Head of caudate nucleus (tissue), 42 donors: ENCODE results near the gene RIN2.

Experiments
- DNase-seq, 42 donors: peaks; one replicate each; pipeline versions ENCODE4 v3.0.0 to v3.0.0-alpha.2; 2020 to 2021; ENCODE audit warnings: mixed read lengths in 7 of 42
- intact Hi-C: fragments of 100-400 bp; cut with DNase I; formaldehyde crosslinking; loops from one replicate; pipeline ENCODE4 v1.15.0; 2022

RIN2 gene

DNA sequence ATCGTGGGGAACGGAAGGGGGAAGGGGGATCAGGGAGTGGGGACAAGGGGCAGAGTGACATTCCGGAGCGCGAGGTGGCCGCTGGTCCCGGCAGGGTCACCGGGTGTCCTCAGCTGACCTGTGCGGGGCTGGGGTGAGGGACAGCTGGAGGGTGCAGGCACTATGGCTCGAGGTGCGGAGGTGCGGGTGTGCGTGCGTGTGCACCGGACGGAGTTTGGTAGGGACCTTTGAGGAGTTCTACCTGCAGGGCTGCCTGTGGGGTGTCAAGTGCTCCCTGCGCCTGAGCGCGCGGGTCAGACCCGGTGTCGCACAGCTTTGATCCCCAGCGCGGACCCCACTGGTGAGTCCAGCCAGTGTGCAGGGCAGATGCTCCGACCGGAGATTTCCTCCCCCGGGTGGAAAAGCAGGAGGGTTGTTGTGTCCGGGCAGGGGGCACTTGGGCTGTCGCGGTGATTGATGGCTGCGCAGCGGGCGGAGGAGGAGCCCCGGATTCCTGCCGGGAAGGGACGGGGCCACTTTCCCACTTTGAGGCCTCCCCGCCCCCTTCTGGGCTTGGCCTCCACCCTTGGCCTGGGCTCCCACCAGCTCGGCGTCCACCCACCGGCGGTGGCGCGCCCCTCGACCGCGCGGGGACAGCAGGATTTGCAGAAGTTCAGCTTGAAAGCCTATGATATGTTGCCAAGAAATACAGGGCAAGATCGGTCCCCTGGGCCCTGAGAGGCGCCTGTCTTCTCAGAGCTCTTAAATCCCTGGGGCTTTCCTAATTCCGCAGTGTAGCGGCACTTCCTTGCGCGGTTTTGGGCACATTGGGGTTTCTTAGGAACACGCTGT lies 658 bp downstream of the RIN2 start:
- intact Hi-C loops = no loop called here
- DNase-seq = peak; percentile 9 to 84 (median 56)

- intact Hi-C loops = no loop called here
- peak in 1 of 42 donors; percentile 25 for DNase-seq
Observed at GRCh38 chr20:19760371-19760721, 2.3 kb downstream of the RIN2 start.

DNA sequence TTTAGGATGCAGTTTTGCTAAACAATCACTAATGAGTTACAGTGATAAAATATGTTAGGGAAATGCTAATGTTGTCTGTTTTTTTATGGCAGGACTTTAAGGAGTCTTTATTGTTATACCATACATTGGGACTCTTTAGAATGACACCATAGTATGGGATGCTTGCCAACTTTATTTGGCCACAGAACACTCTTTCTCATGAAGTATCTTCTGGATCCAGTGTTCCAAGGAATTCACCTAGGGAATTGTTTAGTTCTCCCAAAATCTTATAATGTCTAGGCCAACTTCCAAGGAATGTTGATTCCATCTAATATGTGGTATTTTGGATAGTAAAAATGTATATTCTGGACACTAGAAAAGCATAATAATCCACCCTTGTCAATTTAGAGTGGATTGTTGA lies 3.3 kb downstream of the RIN2 start:
- DNase-seq = no peak

GRCh38 chr20:19761841-19762240 lies 3.8 kb downstream of the RIN2 start:
- intact Hi-C loops = no loop called here
- DNase-seq = peak in 1 of 42 donors; percentile 7

More for the DNA sequence above, 3.3 kb downstream of the RIN2 start:
- intact Hi-C loops = no loop called here

DNA sequence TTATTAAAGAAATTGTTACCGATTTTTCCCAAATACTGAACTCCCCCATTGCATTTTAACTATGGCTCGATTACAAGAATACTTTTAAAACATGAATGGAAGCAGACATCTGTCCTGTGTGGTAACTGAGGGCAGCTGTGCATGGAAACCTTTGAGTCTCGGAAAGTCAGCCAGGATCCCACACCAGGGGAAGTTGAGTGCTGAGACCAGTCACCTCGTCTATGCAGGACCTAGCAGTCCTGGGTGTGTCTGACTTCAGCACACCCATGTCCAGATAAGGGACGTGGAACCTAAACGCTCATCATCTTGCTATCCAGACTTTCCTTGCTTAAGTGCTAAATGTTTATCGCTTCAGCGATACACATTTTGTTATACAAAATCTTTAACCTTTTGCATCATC lies 6.1 kb downstream of the RIN2 start:
- intact Hi-C loops = no loop called here
- DNase-seq = no peak

- intact Hi-C loops = no loop called here
- no peak for DNase-seq
Observed at GRCh38 chr20:19765266-19765665, 7.2 kb downstream of the RIN2 start.

GRCh38 chr20:19765913-19766312 lies 7.9 kb downstream of the RIN2 start:
- intact Hi-C loops = no loop called here

DNA sequence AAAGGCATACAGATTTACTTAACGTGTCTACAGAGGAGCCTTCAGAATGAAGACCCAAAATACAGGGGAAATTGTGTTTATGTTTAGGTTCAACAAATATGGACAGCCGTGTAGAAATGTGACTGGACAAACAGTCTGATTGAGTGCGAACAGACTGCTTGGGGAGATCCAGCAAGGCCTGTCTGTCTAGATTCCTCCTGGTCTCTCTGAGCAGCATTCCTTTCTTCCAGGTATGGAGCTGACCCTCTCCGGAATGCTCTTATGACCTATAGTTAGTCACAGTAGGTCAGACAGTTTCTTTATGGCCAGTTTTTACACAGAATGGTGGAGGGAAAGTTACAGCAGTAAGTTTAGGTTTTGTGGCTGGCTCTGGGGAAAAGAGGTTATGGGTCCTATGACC lies 9.0 kb downstream of the RIN2 start:
- intact Hi-C loops = no loop called here
- DNase-seq = no peak

More at GRCh38 chr20:19765913-19766312, 7.9 kb downstream of the RIN2 start:
- DNase-seq = no peak

DNA sequence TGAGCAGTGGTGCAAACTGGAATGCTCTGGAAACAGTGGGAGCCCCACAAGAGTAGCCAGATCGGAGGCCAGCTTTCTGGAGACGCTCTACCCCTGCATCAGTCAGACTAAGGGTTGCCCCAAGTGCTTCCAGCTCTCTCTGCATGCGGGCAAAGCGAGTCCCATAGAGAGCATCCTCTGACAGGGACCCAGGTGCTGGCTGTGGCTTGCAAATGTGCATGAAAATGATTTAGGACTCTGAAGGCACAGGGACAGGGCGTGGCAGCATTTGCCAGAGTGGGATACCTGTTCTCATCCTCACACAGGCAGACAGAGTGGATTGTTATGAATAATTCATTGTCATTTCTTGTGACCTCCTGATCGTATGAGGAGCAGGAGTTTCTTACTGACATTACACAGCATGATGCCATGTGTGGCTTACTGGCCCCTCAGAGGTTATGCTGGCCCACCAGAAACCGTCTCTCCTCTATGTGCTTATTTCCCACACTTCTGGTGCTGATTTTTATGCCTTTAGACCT lies 10.3 kb downstream of the RIN2 start:
- DNase-seq = peak in 1 of 42 donors; percentile 31
- intact Hi-C loops = no loop called here

DNA sequence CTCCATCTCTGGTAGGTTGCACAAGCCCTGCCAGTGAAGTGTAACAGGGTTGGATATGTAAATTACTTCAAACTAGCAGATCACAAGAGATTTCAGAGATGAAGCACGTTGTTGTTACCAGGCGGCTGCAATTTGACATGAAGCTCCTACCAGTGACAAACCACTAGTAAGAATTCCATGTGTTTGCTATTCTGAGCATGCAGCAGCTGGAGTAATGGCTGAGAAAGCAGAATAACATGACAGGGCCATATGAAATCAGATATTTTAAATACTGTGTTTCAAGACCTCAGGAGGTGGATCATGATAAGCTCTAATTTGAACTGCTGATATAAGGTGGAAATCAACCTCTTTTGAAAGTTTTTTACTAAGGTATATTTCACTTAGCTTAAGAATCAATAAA lies 11.4 kb downstream of the RIN2 start:
- peak in 5 of 42 donors; percentile 16 to 37 (median 24) for DNase-seq
- intact Hi-C loops = no loop called here

GRCh38 chr20:19770375-19770774 lies 12.3 kb downstream of the RIN2 start:
- intact Hi-C loops = no loop called here
- peak in 1 of 42 donors; percentile 32 for DNase-seq

GRCh38 chr20:19771031-19771430 lies 13.0 kb downstream of the RIN2 start:
- peak in 1 of 42 donors; percentile 18 for DNase-seq
- intact Hi-C loops = no loop called here

GRCh38 chr20:19773471-19773870 lies 15.4 kb downstream of the RIN2 start:
- intact Hi-C loops = no loop called here
- peak in 1 of 42 donors; percentile 14 for DNase-seq

DNA sequence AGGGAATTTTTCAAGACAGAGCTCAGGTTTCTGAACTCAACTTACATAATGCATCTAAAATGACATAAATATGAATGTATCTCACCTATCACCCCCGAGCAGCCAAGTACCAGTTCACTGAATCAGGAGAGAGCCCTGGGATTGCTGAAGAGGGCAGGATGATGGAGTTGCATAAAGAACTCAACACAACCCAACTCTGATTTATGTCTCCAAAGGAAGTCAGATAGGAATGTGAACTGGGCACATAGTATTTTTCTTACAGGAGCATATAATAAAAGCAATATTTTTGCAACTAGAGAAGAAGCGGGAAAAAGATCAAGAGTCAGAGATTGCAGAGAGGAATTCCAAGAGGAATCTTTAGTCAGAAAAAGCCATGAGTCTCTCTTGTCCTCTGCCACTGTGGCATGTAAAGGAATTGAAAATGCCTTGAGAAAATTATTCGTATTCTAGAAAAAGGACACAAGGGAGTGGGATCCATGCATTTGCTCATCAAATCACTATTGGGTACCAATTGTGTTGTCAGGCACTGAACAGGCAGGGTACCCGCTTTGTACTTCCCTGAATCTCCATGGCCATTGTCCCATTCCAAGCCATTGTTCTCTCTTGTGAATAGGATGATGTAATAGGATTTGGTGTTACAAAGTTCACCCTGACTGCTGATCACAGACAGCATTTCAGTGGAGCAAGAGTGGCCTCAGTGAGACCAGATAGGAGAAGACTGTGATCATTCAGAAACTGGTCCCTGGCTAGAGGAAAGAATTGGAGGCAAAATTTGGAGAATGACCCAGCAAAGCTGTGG lies 16.3 kb downstream of the RIN2 start:
- intact Hi-C loops = no loop called here
- peak in 21 of 42 donors; percentile 6 to 79 (median 49) for DNase-seq

GRCh38 chr20:19775353-19776253 lies 17.5 kb downstream of the RIN2 start:
- DNase-seq = no peak
- intact Hi-C loops = no loop called here

GRCh38 chr20:19777315-19777714 lies 19.3 kb downstream of the RIN2 start:
- intact Hi-C loops = no loop called here

GRCh38 chr20:19777981-19778380 lies 19.9 kb downstream of the RIN2 start:
- DNase-seq = no peak
- intact Hi-C loops = no loop called here

More at GRCh38 chr20:19777315-19777714, 19.3 kb downstream of the RIN2 start:
- DNase-seq = no peak

DNA sequence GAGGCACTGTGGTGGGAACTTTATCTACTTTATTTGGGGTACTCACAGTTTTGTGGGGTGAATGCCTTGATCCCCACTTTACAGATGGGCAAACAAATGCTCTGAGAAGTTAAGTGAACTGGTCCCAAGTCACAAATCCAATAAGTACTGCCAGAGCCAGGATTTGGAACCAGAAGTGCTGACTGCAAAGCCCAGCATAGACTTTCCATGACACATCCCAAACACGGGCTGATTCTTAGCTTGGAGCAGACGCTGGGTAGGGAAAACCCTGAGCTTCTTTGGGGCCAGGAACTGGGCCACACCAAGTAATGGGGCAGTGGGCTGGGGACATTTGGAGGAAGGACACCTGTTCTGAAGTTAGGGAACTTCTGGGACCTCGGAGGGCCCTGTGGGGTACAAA lies 20.3 kb downstream of the RIN2 start:
- intact Hi-C loops = no loop called here
- DNase-seq = no peak

GRCh38 chr20:19779634-19780033 lies 21.6 kb downstream of the RIN2 start:
- intact Hi-C loops = loop anchor here (10.0 kb wide), 1 partner anchor 125 kb away; no protein-coding TSS in a partner anchor

More at GRCh38 chr20:19779634-19780033, 21.6 kb downstream of the RIN2 start:
- DNase-seq = no peak
